Measurements from ENCODE around the gene TTLL5. TPM values are rescaled to one million over a fixed set of nuclear protein-coding genes. Genes with fewer than 3 reads are reported as not detected.

TTLL5 gene
- total RNA-seq, 1 donor from 2014 or later = 37.9 TPM

DNA sequence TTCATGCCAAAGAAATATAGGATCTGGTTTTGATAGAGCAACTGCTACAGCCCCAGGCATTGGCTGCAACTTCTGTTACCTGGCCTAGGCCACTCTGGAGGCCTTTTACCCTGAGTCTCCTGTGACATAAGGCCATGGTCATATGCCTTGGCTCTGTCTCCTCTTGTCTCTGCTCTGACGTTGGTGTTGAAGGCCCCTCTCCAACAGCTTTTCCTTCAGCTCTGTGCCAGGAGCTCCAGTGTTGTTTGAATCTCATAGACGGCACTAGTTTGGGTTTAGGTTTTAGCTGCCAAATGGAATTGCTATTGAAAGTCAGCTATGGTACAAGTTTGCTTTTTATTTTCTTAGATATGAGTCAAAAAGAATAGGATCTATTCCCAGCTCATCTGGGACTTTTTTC, 41.1 kb downstream of the TTLL5 start:
- H3K4me3 Mint-ChIP-seq = no peak overlapping the region
- H3K9me3 Mint-ChIP-seq = no peaks in the 10 kb centered on the region
- no peak overlapping the region for H3K27ac Mint-ChIP-seq
- ChIA-PET CTCF (no interaction called here), POLR2A (no interaction called here)
- H3K4me1 Mint-ChIP-seq = peaks cover 7% of the 10 kb centered on the region
- intact Hi-C loops (cut with micrococcal nuclease) = no loop called here
- H3K27me3 Mint-ChIP-seq = no peaks in the 10 kb centered on the region
- no peak for ATAC-seq (ENCODE audit: low read depth)
- no peak for DNase-seq
- peaks cover 56% of the 10 kb centered on the region for H3K36me3 Mint-ChIP-seq (ENCODE audit: low read depth)
- TF ChIP-seq, protein P1, sequence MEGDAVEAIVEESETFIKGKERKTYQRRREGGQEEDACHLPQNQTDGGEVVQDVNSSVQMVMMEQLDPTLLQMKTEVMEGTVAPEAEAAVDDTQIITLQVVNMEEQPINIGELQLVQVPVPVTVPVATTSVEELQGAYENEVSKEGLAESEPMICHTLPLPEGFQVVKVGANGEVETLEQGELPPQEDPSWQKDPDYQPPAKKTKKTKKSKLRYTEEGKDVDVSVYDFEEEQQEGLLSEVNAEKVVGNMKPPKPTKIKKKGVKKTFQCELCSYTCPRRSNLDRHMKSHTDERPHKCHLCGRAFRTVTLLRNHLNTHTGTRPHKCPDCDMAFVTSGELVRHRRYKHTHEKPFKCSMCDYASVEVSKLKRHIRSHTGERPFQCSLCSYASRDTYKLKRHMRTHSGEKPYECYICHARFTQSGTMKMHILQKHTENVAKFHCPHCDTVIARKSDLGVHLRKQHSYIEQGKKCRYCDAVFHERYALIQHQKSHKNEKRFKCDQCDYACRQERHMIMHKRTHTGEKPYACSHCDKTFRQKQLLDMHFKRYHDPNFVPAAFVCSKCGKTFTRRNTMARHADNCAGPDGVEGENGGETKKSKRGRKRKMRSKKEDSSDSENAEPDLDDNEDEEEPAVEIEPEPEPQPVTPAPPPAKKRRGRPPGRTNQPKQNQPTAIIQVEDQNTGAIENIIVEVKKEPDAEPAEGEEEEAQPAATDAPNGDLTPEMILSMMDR (IDR thresholded peaks at IDR 0.05) = no peak

DNA sequence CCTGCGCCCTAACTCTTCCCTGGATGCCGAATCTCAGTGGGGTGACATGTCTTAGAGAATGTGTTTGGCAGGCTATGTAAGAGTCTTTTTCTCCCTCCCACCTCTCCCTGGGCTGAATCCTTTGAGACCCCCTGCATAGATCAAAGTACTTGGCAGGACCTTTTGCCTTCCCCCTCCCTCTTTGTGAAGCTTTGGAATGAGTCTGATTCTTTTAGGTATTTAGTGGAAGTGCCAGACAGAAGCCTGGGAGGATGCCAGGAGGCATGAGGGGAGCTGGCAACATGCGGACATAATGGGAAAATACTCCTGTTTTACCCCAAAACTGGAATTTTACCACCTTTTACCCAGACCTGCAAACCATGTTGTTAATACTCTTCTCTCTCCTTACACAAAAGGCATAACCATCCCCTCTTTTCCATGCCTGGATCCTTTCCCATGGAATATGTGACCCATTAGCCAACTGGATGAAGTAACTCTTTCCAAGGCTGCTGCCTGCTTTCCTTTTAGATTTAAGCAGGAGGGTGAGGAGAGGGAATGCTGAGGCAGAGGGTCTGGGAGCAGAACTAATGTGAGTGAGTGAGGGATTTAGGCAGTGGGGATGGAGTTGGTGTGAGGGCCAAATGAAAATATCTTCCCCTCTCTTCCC, 41.7 kb downstream of the TTLL5 start:
- DNase-seq (no peak), ATAC-seq (ENCODE audit: low read depth) (no peak)
- H3K27me3 Mint-ChIP-seq = no peaks in the 10 kb centered on the region
- TF ChIP-seq, protein P1 (IDR thresholded peaks at IDR 0.05) = no peak
- ChIA-PET CTCF (interaction anchor here (2.4 kb wide), 1 partner anchor 280 kb away, joined by 7 read pairs; the partner anchor contains the start of gene TGFB3), POLR2A (no interaction called here)
- peaks cover 2% of the 10 kb centered on the region for H3K4me1 Mint-ChIP-seq
- H3K9me3 Mint-ChIP-seq = no peaks in the 10 kb centered on the region
- intact Hi-C loops (cut with micrococcal nuclease) = no loop called here
- H3K27ac Mint-ChIP-seq = no peak overlapping the region
- H3K36me3 Mint-ChIP-seq (ENCODE audit: low read depth) = peaks cover 57% of the 10 kb centered on the region
- H3K4me3 Mint-ChIP-seq = no peak overlapping the region

DNA sequence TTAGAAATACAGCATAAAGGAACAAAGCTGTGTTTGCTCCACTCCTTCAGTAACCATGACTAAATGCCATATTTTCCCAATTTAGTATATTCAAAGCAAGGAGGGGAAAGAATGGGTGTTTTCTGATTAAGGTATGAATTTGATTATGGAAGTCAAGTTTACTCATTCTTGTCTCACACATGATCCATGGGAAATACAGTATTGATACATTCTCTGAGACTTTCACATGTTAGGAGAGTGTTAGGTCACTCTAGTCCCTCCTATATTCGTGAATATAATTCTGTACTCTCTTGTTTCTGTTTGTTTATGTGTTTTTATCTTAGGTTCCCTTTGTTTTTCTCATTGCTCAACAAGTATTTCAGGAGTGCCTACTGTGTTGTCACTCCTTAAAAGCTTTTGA, 42.4 kb downstream of the TTLL5 start:
- Mint-ChIP-seq H3K27me3 (no peaks in the 10 kb centered on the region), H3K4me1 (no peaks in the 10 kb centered on the region), H3K36me3 (ENCODE audit: low read depth) (peaks cover 59% of the 10 kb centered on the region), H3K27ac (no peak overlapping the region), H3K4me3 (no peak overlapping the region), H3K9me3 (no peaks in the 10 kb centered on the region)
- no peak for DNase-seq
- ATAC-seq (ENCODE audit: low read depth) = no peak
- CTCF ChIA-PET = interaction anchor here (0.6 to 2.4 kb wide), 4 partner anchors 10 to 279 kb away, joined by 4 to 7 read pairs (median 6); partner anchors contain the start of gene TGFB3
- POLR2A ChIA-PET = no interaction called here
- intact Hi-C loops (cut with micrococcal nuclease) = no loop called here
- TF ChIP-seq, protein P1 (IDR thresholded peaks at IDR 0.05) = no peak

DNA sequence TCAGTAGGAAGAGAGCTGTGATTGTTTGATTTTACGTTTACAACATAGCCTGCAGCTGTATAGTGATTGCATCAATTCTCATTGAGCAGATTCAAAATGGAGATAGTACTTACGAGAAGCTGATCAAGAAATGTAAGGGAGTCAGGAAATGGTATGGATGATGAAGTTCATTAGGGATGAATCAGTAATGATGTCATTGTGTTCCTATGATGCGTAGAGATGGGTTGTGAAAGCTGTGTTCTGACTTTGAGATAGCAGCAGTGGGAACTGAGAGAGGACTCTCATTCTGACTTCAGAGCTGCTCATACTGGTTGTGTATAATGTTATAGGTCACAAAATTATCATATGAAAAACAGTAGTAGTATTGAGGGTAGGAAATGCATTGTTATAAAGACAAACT, 44.0 kb downstream of the TTLL5 start:
- POLR2A ChIA-PET = no interaction called here
- peaks cover 49% of the 10 kb centered on the region for H3K36me3 Mint-ChIP-seq (ENCODE audit: low read depth)
- CTCF ChIA-PET = interaction anchor here (1.6 to 2.4 kb wide), 3 partner anchors 10 to 277 kb away, joined by 4 to 7 read pairs (median 5); partner anchors contain the start of gene TGFB3
- no peak overlapping the region for H3K27ac Mint-ChIP-seq
- no peaks in the 10 kb centered on the region for H3K9me3 Mint-ChIP-seq
- ATAC-seq (ENCODE audit: low read depth) (no peak), DNase-seq (no peak)
- intact Hi-C loops (cut with micrococcal nuclease) = no loop called here
- TF ChIP-seq, protein P1 (IDR thresholded peaks at IDR 0.05) = no peak
- no peak overlapping the region for H3K4me3 Mint-ChIP-seq
- H3K4me1 Mint-ChIP-seq = no peaks in the 10 kb centered on the region
- no peaks in the 10 kb centered on the region for H3K27me3 Mint-ChIP-seq

DNA sequence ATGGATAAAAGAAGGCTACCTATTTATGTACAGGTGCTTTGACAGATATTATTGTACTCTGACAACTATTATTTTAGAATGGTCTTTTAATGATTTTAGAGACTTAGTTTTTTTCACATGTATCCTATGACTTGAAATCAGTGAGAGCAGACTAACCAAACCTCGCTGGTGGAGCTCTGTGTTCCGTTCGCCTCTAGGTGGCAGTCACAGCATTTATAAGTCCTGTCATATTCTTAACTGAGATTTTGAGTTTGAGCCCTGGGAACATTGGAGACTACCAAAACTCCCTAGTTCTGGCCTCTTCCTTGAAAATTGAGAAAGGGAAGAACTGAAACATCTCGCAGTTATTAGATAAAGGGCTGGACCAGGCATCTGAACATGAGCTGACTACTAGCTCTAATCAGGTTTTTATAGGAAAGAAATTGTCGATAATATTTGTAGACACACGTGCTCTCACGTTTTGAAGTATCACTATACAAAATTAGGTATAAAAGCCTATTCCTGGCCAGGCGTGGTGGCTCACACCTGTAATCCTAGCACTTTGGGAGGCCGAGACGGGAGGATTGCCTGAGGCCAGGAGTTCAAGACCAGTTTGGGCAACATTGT, 48.3 kb downstream of the TTLL5 start:
- no peak for DNase-seq
- H3K27ac Mint-ChIP-seq = no peak overlapping the region
- ATAC-seq (ENCODE audit: low read depth) = peak; percentile 70
- H3K4me3 Mint-ChIP-seq = no peak overlapping the region
- H3K4me1 Mint-ChIP-seq = no peaks in the 10 kb centered on the region
- ChIA-PET POLR2A (interaction anchor here (0.7 to 1.7 kb wide), 5 partner anchors 15 to 277 kb away, joined by 3 to 16 read pairs (median 3); partner anchors contain the start of genes ERG28, IFT43, TGFB3 and TTLL5), CTCF (interaction anchor here (0.6 to 7.2 kb wide), 24 partner anchors 11 to 936 kb away, joined by 3 to 181 read pairs (median 3); partner anchors contain the start of genes IFT43 and TGFB3)
- TF ChIP-seq, protein P1 (IDR thresholded peaks at IDR 0.05) = peak; percentile 58
- intact Hi-C loops (cut with micrococcal nuclease) = loop anchor here (1.0 to 2.0 kb wide), 4 partner anchors 197 to 938 kb away; no protein-coding TSS in a partner anchor
- H3K27me3 Mint-ChIP-seq = no peaks in the 10 kb centered on the region
- peaks cover 27% of the 10 kb centered on the region for H3K36me3 Mint-ChIP-seq (ENCODE audit: low read depth)
- H3K9me3 Mint-ChIP-seq = no peaks in the 10 kb centered on the region

All from activated B cell treated with CpG ODN at 0.5 μM for 24 hours (primary cell).